Vagina (tissue), 2 donors: ENCODE results near the gene HELQ. TPM values are rescaled to one million over a fixed set of nuclear protein-coding genes. Genes with fewer than 3 reads are reported as not detected.
A peak's percentile ranks its signal among the peaks of the same experiment; 100 is the strongest.

Source experiments
- DNase-seq, 2 donors: peaks; one replicate each; pipeline ENCODE4 v3.0.0-alpha.2; 2017; ENCODE audit errors: extremely low spot score in 2 of 2
- H3K27ac ChIP-seq: fragments of 200-600 bp; sonication (generic); one replicate; pipeline ENCODE4 v1.5.1; 2019
- H3K27me3 ChIP-seq: fragments of 200-600 bp; sonication (generic); one replicate; pipeline ENCODE4 v1.5.1; 2019
- H3K36me3 ChIP-seq, 2 donors: fragments of 200-600 bp; sonication (generic); one replicate each; pipeline ENCODE4 v1.5.1; 2017 to 2019
- H3K4me1 ChIP-seq: fragments of 200-600 bp; sonication (generic); one replicate; pipeline ENCODE4 v1.5.1; 2019
- H3K4me3 ChIP-seq, 2 donors: fragments of 200-600 bp; sonication (generic); 1 replicate in 1 of 2; 2 replicates in 1 of 2; pipeline ENCODE4 v1.5.1; 2016 to 2019
- H3K9me3 ChIP-seq: fragments of 200-600 bp; sonication (generic); one replicate; pipeline ENCODE4 v1.5.1; 2019
- POLR2A ChIP-seq, 2 donors: fragments of 450-650 bp; IDR thresholded peaks; one replicate each; pipeline ENCODE4 v1.6.1; 2017; ENCODE audit warnings: antibody characterized with exemption in 2 of 2, mild to moderate bottlenecking in 2 of 2, moderate library complexity in 2 of 2
- POLR2AphosphoS5 ChIP-seq, 2 donors: sonication (generic); formaldehyde crosslinking; IDR thresholded peaks; one replicate each; pipeline ENCODE4 v1.9.0; 2017; ENCODE audit warnings: antibody characterized with exemption in 2 of 2, mild to moderate bottlenecking in 2 of 2, low read depth in 1 of 2; ENCODE audit not compliant: insufficient read depth in 1 of 2
- intact Hi-C: fragments of 100-400 bp; cut with DNase I; formaldehyde crosslinking; loops from one replicate; pipeline ENCODE4 v1.15.1; 2023
- total RNA-seq: library from RNA; depleted of rRNA; stranded (reverse); fragments of >200 nt; gene quantifications from one replicate; pipeline ENCODE4 v1.2.3, GENCODE V29; 2016
- TF ChIP-seq, protein P1 (sequence below), 3 experiments: fragments of 450-650 bp in 2 of 3; fragments of 200-600 bp in 1 of 3; sonication (generic) in 1 of 3; IDR thresholded peaks; one replicate each; pipeline ENCODE4 v1.5.1; 2017 to 2019; ENCODE audit warnings: antibody characterized with exemption in 3 of 3, mild to moderate bottlenecking in 2 of 3, moderate library complexity in 2 of 3

The HELQ gene
- total RNA-seq, 1 donor from 2014 or later: 14.2 TPM

DNA sequence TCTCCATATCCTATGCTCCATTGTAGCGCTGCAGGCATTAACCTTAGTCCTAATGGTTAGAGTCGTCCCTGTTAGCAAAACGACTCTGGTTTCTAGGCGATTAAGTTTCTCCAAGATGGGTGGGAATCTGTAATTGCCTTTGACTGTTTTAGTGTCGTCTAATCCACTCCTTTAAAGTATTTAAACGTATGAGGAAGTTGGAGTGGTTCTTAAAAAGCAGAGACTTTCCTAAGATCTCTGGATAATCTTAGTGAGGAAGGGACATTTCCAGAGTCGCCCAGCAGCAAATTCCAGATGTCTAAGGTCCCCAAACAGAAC, 520 bp upstream of the HELQ start:
- Histone ChIP-seq H3K4me1 (peaks cover 20% of the 10 kb centered on the region), H3K4me3 (peak overlapping the region; percentile 72 to 77), H3K9me3 (no peaks in the 10 kb centered on the region), H3K27me3 (no peaks in the 10 kb centered on the region), H3K27ac (peak overlapping the region; percentile 97), H3K36me3 (peaks cover 0 to 14% of the 10 kb centered on the region in 2 donors)
- no peak for DNase-seq
- TF ChIP-seq POLR2AphosphoS5 (IDR thresholded peaks at IDR 0.05; ENCODE audit: insufficient read depth in 1 of 2, low read depth in 1 of 2) (no peak), POLR2A (IDR thresholded peaks at IDR 0.05) (no peak)
- TF ChIP-seq, protein P1, sequence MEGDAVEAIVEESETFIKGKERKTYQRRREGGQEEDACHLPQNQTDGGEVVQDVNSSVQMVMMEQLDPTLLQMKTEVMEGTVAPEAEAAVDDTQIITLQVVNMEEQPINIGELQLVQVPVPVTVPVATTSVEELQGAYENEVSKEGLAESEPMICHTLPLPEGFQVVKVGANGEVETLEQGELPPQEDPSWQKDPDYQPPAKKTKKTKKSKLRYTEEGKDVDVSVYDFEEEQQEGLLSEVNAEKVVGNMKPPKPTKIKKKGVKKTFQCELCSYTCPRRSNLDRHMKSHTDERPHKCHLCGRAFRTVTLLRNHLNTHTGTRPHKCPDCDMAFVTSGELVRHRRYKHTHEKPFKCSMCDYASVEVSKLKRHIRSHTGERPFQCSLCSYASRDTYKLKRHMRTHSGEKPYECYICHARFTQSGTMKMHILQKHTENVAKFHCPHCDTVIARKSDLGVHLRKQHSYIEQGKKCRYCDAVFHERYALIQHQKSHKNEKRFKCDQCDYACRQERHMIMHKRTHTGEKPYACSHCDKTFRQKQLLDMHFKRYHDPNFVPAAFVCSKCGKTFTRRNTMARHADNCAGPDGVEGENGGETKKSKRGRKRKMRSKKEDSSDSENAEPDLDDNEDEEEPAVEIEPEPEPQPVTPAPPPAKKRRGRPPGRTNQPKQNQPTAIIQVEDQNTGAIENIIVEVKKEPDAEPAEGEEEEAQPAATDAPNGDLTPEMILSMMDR (IDR thresholded peaks at IDR 0.05): no peak
- intact Hi-C loops: no loop called here

DNA sequence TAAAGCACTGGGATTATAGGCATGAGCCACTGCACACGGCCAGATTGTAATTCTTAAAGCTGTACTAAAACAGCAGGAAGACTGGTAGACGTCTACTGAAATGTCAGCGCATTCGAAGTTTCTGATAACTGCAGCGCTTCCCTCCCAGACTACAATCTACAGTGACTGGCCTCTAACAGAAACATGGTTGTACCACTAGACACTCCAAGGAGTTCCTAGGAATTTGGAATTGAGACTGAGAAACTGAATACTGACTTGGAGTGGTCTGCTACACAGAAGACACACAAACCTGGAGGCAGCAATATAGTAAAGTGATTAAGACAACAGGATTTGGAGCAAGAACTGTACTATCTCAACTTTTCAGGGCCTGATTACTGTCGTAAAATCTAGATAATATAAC, 937 bp downstream of the HELQ start:
- intact Hi-C loops: no loop called here
- TF ChIP-seq POLR2AphosphoS5 (IDR thresholded peaks at IDR 0.05; ENCODE audit: insufficient read depth in 1 of 2, low read depth in 1 of 2): no peak
- H3K36me3 ChIP-seq: no peaks in the 10 kb centered on the region
- H3K9me3 ChIP-seq: no peaks in the 10 kb centered on the region
- peak overlapping the region; percentile 97 for H3K27ac ChIP-seq
- peaks cover 22% of the 10 kb centered on the region for H3K4me1 ChIP-seq
- peak overlapping the region; percentile 72 to 77 for H3K4me3 ChIP-seq
- no peak for DNase-seq
- H3K27me3 ChIP-seq: no peaks in the 10 kb centered on the region

- Histone ChIP-seq H3K4me3 (no peak overlapping the region), H3K36me3 (peaks cover 0 to 17% of the 10 kb centered on the region in 2 donors)
Measured at GRCh38 chr4:83449009-83449408, 6.6 kb downstream of the HELQ start.

DNA sequence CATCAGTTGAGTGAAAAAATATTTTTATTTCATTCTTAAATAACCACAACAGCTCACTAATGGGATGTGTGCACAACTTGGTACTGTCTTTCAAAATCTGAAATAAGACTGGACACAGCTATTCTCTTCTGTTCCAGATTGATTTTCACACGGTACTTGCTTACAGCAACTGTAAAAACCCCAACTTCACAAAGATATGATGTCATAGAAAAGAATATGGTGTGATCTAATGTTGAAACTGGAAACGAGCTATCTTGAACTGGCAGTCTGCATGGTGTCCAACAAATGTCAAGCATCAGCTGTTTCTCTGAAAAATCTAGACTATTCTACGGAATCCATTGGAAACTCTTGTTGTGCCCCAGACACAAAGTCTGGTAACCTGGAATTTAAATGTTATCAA, 14.7 kb downstream of the HELQ start:
- no peaks in the 10 kb centered on the region for H3K4me1 ChIP-seq
- no peak for TF ChIP-seq POLR2AphosphoS5 (IDR thresholded peaks at IDR 0.05; ENCODE audit: insufficient read depth in 1 of 2, low read depth in 1 of 2)
- TF ChIP-seq, protein P1 (IDR thresholded peaks at IDR 0.05): no peak
- TF ChIP-seq POLR2A (IDR thresholded peaks at IDR 0.05): no peak
- intact Hi-C loops: no loop called here
- peaks cover 0 to 47% of the 10 kb centered on the region in 2 donors for H3K36me3 ChIP-seq
- H3K9me3 ChIP-seq: no peaks in the 10 kb centered on the region
- no peak overlapping the region for H3K27ac ChIP-seq
- no peak for DNase-seq
- no peak overlapping the region for H3K4me3 ChIP-seq
- no peaks in the 10 kb centered on the region for H3K27me3 ChIP-seq

More at GRCh38 chr4:83449009-83449408, 6.6 kb downstream of the HELQ start:
- H3K9me3 ChIP-seq: no peaks in the 10 kb centered on the region
- intact Hi-C loops: no loop called here
- no peak for DNase-seq
- no peak for TF ChIP-seq POLR2AphosphoS5 (IDR thresholded peaks at IDR 0.05; ENCODE audit: insufficient read depth in 1 of 2, low read depth in 1 of 2)
- TF ChIP-seq, protein P1 (IDR thresholded peaks at IDR 0.05): no peak
- no peak for TF ChIP-seq POLR2A (IDR thresholded peaks at IDR 0.05)
- H3K27ac ChIP-seq: no peak overlapping the region
- peaks cover 22% of the 10 kb centered on the region for H3K4me1 ChIP-seq
- no peaks in the 10 kb centered on the region for H3K27me3 ChIP-seq

GRCh38 chr4:83440148-83440814, 15.3 kb downstream of the HELQ start:
- Histone ChIP-seq H3K36me3 (peaks cover 0 to 43% of the 10 kb centered on the region in 2 donors), H3K27ac (no peak overlapping the region), H3K9me3 (no peaks in the 10 kb centered on the region), H3K4me1 (no peaks in the 10 kb centered on the region), H3K27me3 (no peaks in the 10 kb centered on the region), H3K4me3 (no peak overlapping the region)
- TF ChIP-seq, protein P1 (IDR thresholded peaks at IDR 0.05): no peak
- TF ChIP-seq POLR2A (IDR thresholded peaks at IDR 0.05) (no peak), POLR2AphosphoS5 (IDR thresholded peaks at IDR 0.05; ENCODE audit: insufficient read depth in 1 of 2, low read depth in 1 of 2) (no peak)
- no peak for DNase-seq
- intact Hi-C loops: no loop called here
